GM13977 (cell line): ENCODE results near the gene WASF2.

Experiments used
- DNase-seq: peaks from one replicate; pipeline ENCODE4 v3.0.0; 2012; ENCODE audit warnings: low spot score
- CTCF ChIP-seq: IDR thresholded peaks from 2 replicates; pipeline ENCODE4 v1.5.1; 2012; ENCODE audit warnings: mild to moderate bottlenecking, control low read depth; ENCODE audit not compliant: insufficient read depth; ENCODE audit errors: extremely low read depth, missing control alignments
- in situ Hi-C: fragments of 300-500 bp; cut with MboI; formaldehyde crosslinking; loops from one replicate; pipeline ENCODE4 v1.12.0; 2022; ENCODE audit warnings: low sequenced_read_pairs, low pct_unique_long_range_greater_than_20kb, mixed read lengths, inconsistent platforms; ENCODE audit not compliant: unreplicated experiment

WASF2 gene

GRCh38 chr1:27377760-27378495, 112.0 kb downstream of the WASF2 start:
- DNase-seq: no peak
- in situ Hi-C loops: loop anchor here (10.0 kb wide), 1 partner anchor 63 kb away; no protein-coding TSS in a partner anchor
- TF ChIP-seq CTCF: no peak

- TF ChIP-seq CTCF: no peak
- no peak for DNase-seq
- in situ Hi-C loops: loop anchor here (10.0 kb wide), 1 partner anchor 60 kb away; no protein-coding TSS in a partner anchor
Measured at GRCh38 chr1:27374362-27375086, 115.4 kb downstream of the WASF2 start, which contains the start of gene FCN3. TSS of gene FCN3 (minus strand) at chr1:27374824. CDS start at chr1:27374818, 6 bp downstream.

- no peak for DNase-seq
- peak; percentile 27 for TF ChIP-seq CTCF
- in situ Hi-C loops: loop anchor here (10.0 kb wide), 1 partner anchor 58 kb away; no protein-coding TSS in a partner anchor
Measured at GRCh38 chr1:27372808-27373690, 116.9 kb downstream of the WASF2 start.

- in situ Hi-C loops: loop anchor here (10.0 kb wide), 1 partner anchor 57 kb away; no protein-coding TSS in a partner anchor
- TF ChIP-seq CTCF: no peak
- DNase-seq: no peak
Measured at GRCh38 chr1:27372022-27372807, 117.8 kb downstream of the WASF2 start.

- in situ Hi-C loops: no loop called here
- TF ChIP-seq CTCF: no peak
- DNase-seq: no peak
Measured at GRCh38 chr1:27368869-27369582, 120.9 kb downstream of the WASF2 start.
